Measurements from ENCODE around the gene CRBN.
A peak's percentile ranks its signal among the peaks of the same experiment; 100 is the strongest.

Gene CRBN

DNA sequence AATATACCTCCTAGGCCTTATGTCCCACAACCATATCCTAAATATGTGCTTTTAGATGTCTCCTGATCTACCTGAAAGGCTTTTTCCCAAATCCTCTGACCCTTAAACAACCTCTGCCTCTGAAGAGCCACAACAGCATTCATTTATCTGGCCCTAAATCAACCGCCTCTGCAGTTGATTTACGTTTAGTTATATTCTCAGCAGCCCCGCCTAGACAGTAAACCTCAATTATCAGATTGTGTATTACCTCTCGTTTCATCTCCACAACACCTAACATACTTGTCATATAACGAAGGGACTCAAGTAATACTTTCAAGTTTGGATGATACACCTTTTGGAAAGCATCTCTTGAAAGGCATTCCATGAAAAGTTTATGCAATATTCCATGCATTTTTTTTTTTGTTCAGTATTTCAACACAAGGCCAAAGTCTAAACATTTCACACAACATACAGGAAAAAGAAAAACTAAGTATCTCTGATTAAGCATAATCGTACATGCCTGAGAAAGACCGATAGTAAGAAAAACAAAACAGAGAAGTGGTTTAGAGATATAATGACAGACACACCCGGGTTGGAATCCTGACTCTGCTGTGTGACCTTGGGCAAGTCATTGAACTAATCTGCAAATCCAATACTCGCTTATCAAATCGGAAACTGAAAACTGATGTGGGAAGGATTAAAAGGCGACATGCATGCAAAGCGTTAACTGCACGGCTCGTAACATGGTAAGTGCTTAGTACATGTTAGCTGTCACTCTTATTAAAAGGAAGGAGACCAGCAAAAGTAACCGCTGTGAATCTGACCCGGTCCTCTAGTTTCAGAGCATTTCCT, 778 bp downstream of the CRBN start:
- DNase-seq (ENCODE audit: insufficient read length, low spot score) (no peak), FAIRE-seq (no peak)
- no peak for TF ChIP-seq POLR2AphosphoS5 (IDR thresholded peaks at IDR 0.05; ENCODE audit: low read depth, low read length)
- no peak for TF ChIP-seq PAX5 (IDR thresholded peaks at IDR 0.05; ENCODE audit: insufficient read depth, low read length, severe bottlenecking)
- TF ChIP-seq TAF1 (IDR thresholded peaks at IDR 0.05; ENCODE audit: low read depth, low read length) = no peak
- no peak for TF ChIP-seq POLR2A (IDR thresholded peaks at IDR 0.05; ENCODE audit: low read depth, low read length)
- no peak for TF ChIP-seq POU2F2 (IDR thresholded peaks at IDR 0.05; ENCODE audit: low read depth, low read length)
- TF ChIP-seq SPI1 (IDR thresholded peaks at IDR 0.05; ENCODE audit: low read depth, low read length) = no peak

DNA sequence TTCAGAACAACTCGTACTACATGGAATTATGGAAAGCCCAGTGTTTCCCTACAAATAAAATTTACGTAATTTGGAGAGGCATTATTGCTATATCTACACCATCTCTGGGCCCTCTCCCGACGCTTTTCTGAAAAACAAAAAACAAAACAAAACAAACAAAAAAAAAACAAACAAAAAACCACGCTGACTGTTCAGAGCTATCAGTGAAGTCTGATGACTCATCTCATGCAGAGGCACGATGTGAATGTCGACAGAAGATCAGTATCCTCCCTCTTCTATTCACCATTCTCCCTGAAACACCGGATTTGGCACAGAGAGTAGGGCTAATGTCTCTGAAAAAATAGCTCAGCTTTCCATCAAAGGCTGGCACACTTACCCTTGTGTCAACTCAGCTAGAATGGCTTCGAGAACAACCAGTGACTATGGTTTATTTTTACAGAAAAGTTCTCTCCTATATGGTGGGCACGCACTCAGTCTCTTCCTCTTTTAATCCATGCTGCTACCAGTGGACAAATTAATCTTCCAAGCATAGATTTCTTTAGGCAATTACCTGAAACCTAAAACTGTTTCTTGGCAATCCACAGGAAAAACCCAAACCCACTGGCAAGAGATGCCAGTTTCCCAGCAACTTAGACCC, 1.5 kb downstream of the CRBN start:
- DNase-seq (ENCODE audit: insufficient read length, low spot score) = no peak
- TF ChIP-seq POU2F2 (IDR thresholded peaks at IDR 0.05; ENCODE audit: low read depth, low read length) (no peak), PAX5 (IDR thresholded peaks at IDR 0.05; ENCODE audit: insufficient read depth, low read length, severe bottlenecking) (no peak), TAF1 (IDR thresholded peaks at IDR 0.05; ENCODE audit: low read depth, low read length) (no peak), POLR2A (IDR thresholded peaks at IDR 0.05; ENCODE audit: low read depth, low read length) (no peak), SPI1 (IDR thresholded peaks at IDR 0.05; ENCODE audit: low read depth, low read length) (no peak), POLR2AphosphoS5 (IDR thresholded peaks at IDR 0.05; ENCODE audit: low read depth, low read length) (no peak)
- FAIRE-seq = no peak

DNA sequence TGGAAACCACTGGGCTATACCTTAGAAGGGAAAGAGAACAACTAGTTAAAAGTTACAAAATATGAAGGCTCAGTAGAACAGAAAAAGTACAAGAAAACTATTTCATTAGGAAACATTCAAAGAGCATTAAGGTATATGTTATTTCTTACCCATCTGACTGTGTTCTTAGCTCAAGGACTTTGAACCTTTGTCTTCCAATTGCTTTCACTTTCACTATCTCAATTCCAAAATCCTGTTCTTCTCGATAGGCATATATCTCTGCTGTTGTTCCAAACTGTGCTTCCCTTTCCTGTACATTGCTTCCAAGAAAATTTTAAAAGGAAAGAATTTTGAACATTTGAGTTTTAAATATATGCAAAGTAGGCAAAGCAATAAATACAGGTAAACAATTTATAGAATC, 6.9 kb downstream of the CRBN start:
- DNase-seq (ENCODE audit: insufficient read length, low spot score) (no peak), FAIRE-seq (no peak)
- TF ChIP-seq POU2F2 (IDR thresholded peaks at IDR 0.05; ENCODE audit: low read depth, low read length) = no peak
- TF ChIP-seq PAX5 (IDR thresholded peaks at IDR 0.05; ENCODE audit: insufficient read depth, low read length, severe bottlenecking) = no peak
- no peak for TF ChIP-seq POLR2A (IDR thresholded peaks at IDR 0.05; ENCODE audit: low read depth, low read length)
- TF ChIP-seq TAF1 (IDR thresholded peaks at IDR 0.05; ENCODE audit: low read depth, low read length) = no peak
- no peak for TF ChIP-seq POLR2AphosphoS5 (IDR thresholded peaks at IDR 0.05; ENCODE audit: low read depth, low read length)
- TF ChIP-seq SPI1 (IDR thresholded peaks at IDR 0.05; ENCODE audit: low read depth, low read length) = no peak

DNA sequence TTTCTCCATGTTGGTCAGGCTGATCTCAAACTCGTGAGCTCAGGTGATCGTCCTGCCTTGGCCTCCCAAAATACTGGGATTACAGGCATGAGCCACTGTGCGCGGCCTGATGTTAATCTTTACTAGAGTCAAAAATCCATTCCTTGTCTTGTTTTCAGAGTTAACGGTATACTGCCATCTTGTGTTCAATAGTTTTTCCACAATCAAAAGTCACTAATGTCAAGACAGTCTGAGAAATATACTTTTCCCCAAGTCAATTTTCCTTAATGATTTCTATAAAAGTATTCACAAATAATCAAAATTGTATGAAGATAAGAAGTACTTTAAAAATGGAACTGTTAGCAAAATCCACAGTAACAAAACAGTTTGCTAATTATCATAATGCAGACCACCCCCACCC, 8.5 kb downstream of the CRBN start:
- peak; percentile 20 for FAIRE-seq
- DNase-seq (ENCODE audit: insufficient read length, low spot score) = no peak
- TF ChIP-seq PAX5 (IDR thresholded peaks at IDR 0.05; ENCODE audit: insufficient read depth, low read length, severe bottlenecking) (no peak), TAF1 (IDR thresholded peaks at IDR 0.05; ENCODE audit: low read depth, low read length) (no peak)

DNA sequence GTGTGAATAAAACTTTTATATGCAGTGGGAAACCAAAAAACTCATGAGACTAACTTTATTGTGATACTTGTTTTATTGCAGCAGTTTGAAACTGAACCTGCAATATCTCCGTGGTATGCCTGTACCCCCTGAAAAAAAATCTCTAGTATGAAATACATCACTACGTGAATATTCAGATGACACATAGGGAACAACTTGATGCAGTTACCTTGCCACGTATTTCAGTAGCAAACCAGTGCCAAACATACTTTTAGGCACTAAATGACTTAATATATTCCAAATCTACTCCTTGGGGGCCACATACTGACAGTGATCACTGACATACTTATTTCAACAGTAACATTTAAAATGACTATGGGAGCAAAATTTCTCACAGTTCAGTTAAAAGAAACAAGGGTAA, 13.8 kb downstream of the CRBN start:
- no peak for FAIRE-seq

DNA sequence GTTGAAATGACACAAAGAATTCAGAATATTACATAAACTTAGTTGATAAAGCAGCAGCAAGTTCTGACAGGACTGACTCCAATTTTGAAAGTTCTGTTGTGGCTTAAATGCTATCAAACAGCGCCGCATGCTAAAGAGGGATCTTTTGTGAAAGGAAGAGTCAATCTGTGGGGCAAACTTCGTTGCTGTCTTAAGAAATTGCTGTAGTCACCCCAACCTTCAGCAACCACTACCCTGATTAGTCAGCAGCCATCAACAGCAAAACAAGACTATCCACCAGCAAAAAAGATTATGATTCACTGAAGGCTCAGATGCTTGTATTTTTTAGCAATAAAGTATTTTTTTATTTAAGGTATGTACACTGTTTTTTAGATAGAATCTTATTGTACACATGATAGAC, 14.2 kb downstream of the CRBN start:
- FAIRE-seq (no peak), DNase-seq (ENCODE audit: insufficient read length, low spot score) (no peak)
- TF ChIP-seq POLR2AphosphoS5 (IDR thresholded peaks at IDR 0.05; ENCODE audit: low read depth, low read length) (no peak), POLR2A (IDR thresholded peaks at IDR 0.05; ENCODE audit: low read depth, low read length) (no peak), TAF1 (IDR thresholded peaks at IDR 0.05; ENCODE audit: low read depth, low read length) (no peak), SPI1 (IDR thresholded peaks at IDR 0.05; ENCODE audit: low read depth, low read length) (no peak), POU2F2 (IDR thresholded peaks at IDR 0.05; ENCODE audit: low read depth, low read length) (no peak), PAX5 (IDR thresholded peaks at IDR 0.05; ENCODE audit: insufficient read depth, low read length, severe bottlenecking) (no peak)

More for the DNA sequence above, 13.8 kb downstream of the CRBN start:
- TF ChIP-seq SPI1 (IDR thresholded peaks at IDR 0.05; ENCODE audit: low read depth, low read length) (no peak), POLR2A (IDR thresholded peaks at IDR 0.05; ENCODE audit: low read depth, low read length) (no peak), POLR2AphosphoS5 (IDR thresholded peaks at IDR 0.05; ENCODE audit: low read depth, low read length) (no peak), TAF1 (IDR thresholded peaks at IDR 0.05; ENCODE audit: low read depth, low read length) (no peak), POU2F2 (IDR thresholded peaks at IDR 0.05; ENCODE audit: low read depth, low read length) (no peak), PAX5 (IDR thresholded peaks at IDR 0.05; ENCODE audit: insufficient read depth, low read length, severe bottlenecking) (no peak)
- DNase-seq (ENCODE audit: insufficient read length, low spot score) = no peak

DNA sequence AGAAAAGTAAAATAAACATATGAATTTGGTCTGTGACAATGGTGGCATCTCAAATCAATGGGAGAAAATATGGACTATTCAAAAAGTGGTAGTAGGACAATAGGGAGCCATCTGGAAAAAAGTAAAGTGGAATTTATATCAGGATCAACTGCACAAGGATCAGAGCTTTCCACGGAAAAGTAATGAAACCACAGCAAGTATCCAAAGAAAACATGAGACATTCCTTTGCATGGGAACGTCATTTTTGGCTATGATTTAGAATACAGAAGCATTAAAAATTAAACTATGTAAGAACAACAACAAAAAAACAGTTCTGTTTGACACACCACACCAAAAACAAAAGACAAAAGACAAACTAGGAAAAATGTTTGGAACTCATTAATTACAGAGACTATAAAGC, 18.7 kb downstream of the CRBN start:
- no peak for DNase-seq (ENCODE audit: insufficient read length, low spot score)
- TF ChIP-seq SPI1 (IDR thresholded peaks at IDR 0.05; ENCODE audit: low read depth, low read length) (no peak), PAX5 (IDR thresholded peaks at IDR 0.05; ENCODE audit: insufficient read depth, low read length, severe bottlenecking) (no peak), TAF1 (IDR thresholded peaks at IDR 0.05; ENCODE audit: low read depth, low read length) (no peak), POU2F2 (IDR thresholded peaks at IDR 0.05; ENCODE audit: low read depth, low read length) (no peak), POLR2A (IDR thresholded peaks at IDR 0.05; ENCODE audit: low read depth, low read length) (no peak), POLR2AphosphoS5 (IDR thresholded peaks at IDR 0.05; ENCODE audit: low read depth, low read length) (no peak)
- no peak for FAIRE-seq

DNA sequence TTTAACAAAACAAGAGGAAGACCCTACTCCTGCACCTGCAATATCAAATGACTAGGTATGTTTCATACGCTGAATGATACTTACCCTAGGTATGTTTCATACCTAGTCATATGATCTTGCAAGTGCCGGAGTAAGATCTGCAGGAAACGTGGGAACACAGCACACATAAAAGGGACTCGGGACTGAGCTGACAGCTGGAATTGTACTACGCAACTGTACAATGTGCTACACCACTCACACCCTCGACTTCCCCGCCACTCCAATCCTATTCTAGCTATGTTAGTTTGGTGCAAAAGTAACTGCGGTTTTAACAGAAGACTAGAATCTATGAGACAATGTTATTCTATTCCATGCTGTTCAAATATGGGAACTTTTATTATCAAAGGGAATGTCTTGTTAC, 22.0 kb downstream of the CRBN start:
- TF ChIP-seq POU2F2 (IDR thresholded peaks at IDR 0.05; ENCODE audit: low read depth, low read length) (no peak), POLR2A (IDR thresholded peaks at IDR 0.05; ENCODE audit: low read depth, low read length) (no peak), POLR2AphosphoS5 (IDR thresholded peaks at IDR 0.05; ENCODE audit: low read depth, low read length) (no peak), TAF1 (IDR thresholded peaks at IDR 0.05; ENCODE audit: low read depth, low read length) (no peak), PAX5 (IDR thresholded peaks at IDR 0.05; ENCODE audit: insufficient read depth, low read length, severe bottlenecking) (no peak), SPI1 (IDR thresholded peaks at IDR 0.05; ENCODE audit: low read depth, low read length) (no peak)

DNA sequence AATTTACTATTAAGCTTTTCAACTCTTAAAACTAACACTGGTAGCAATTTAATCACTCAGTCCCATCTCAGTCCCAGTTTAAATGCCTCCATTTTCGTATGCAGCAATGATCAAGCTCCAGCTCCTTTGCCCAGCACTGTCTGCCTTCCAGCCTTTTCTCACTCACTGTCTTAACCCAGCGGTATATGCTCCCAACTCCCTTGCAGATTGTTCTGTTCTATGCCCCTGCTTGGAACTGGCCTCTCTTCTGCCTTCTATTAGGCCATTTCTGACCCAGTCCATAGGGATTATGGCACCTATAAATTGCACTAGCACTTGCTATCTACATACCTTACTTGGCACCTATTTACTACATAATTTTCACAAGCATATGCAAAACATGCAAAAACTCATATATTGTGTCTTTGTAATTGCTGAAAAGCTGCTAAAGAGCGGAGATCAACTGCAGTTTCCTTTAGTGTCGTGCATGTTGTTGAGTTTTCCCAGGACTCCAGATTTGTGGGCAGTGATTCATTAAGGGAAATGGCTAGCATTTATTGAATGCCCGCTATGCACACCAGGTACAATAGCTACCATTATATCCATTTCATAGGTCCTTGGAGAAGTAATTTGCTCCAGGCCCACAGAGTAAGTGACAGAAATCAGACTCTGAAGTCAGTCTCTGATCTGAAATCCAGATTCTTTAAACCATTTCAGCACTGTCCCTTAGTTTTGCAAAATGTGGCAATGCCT, 24.4 kb downstream of the CRBN start:
- DNase-seq (ENCODE audit: insufficient read length, low spot score) = no peak
- no peak for FAIRE-seq
- no peak for TF ChIP-seq SPI1 (IDR thresholded peaks at IDR 0.05; ENCODE audit: low read depth, low read length)
- TF ChIP-seq POLR2A (IDR thresholded peaks at IDR 0.05; ENCODE audit: low read depth, low read length) = 0 out of 2 replicates have a peak, but pooled peaks have one; percentile 25

More for the DNA sequence above, 22.0 kb downstream of the CRBN start:
- FAIRE-seq = peak; percentile 50
- no peak for DNase-seq (ENCODE audit: insufficient read length, low spot score)
